ENCODE results near the gene APOLD1.
"Not testable (repeated sequence)": the region's sequence is repeated elsewhere in the genome, so short reads cannot be mapped to it uniquely, and the experiment has no call there.

Gene APOLD1

GRCh38 chr12:12786706-12787601 lies 1.5 kb downstream of the APOLD1 start:
- peak; percentile 56 for DNase-seq

- no peak for DNase-seq
These were observed 2.7 kb downstream of the APOLD1 start for GRCh38 chr12:12788131-12788530.

- peak; percentile 33 for DNase-seq
These were observed 3.4 kb downstream of the APOLD1 start for GRCh38 chr12:12788675-12789368.

- DNase-seq, result no peak
These were observed 5.5 kb downstream of the APOLD1 start for GRCh38 chr12:12790956-12791355.

- DNase-seq, result no peak
These were observed 6.4 kb downstream of the APOLD1 start for GRCh38 chr12:12791756-12792369.

GRCh38 chr12:12792421-12792820 lies 7.0 kb downstream of the APOLD1 start:
- no peak for DNase-seq

- no peak for DNase-seq
These were observed 9.2 kb downstream of the APOLD1 start for GRCh38 chr12:12794686-12795085.

GRCh38 chr12:12796171-12796570 lies 10.7 kb downstream of the APOLD1 start:
- no peak for DNase-seq

GRCh38 chr12:12796928-12797793 lies 11.7 kb downstream of the APOLD1 start:
- no peak for DNase-seq

GRCh38 chr12:12797794-12798152 lies 12.3 kb downstream of the APOLD1 start:
- DNase-seq, result no peak

- no peak for DNase-seq
These were observed 13.0 kb downstream of the APOLD1 start for GRCh38 chr12:12798480-12798879.

GRCh38 chr12:12799163-12799920 lies 13.9 kb downstream of the APOLD1 start:
- DNase-seq, result no peak

GRCh38 chr12:12800406-12801180 lies 15.1 kb downstream of the APOLD1 start:
- DNase-seq, result no peak

- not testable (repeated sequence) for DNase-seq
These were observed 16.2 kb downstream of the APOLD1 start for GRCh38 chr12:12801656-12802055.

- DNase-seq, result no peak
These were observed 17.7 kb downstream of the APOLD1 start for GRCh38 chr12:12803186-12803585.

GRCh38 chr12:12804011-12804410 lies 18.6 kb downstream of the APOLD1 start:
- no peak for DNase-seq

- DNase-seq, result no peak
These were observed 19.0 kb downstream of the APOLD1 start for GRCh38 chr12:12804432-12804886.

GRCh38 chr12:12806784-12807516 lies 21.5 kb downstream of the APOLD1 start:
- DNase-seq, result no peak

GRCh38 chr12:12807517-12807903 lies 22.1 kb downstream of the APOLD1 start:
- not testable (repeated sequence) for DNase-seq

All from effector CD8-positive, alpha-beta T cell (primary cell).